ENCODE results near the gene CYP2C19.

CYP2C19 gene

GRCh38 chr10:94762393-94762792 is at the start of gene CYP2C19:
CYP2C19 (plus strand) TSS chr10:94762681; CDS start chr10:94762706, 25 bp downstream.
- DNase-seq (ENCODE audit: low read depth): no peak
- TF ChIP-seq POLR2A (IDR thresholded peaks at IDR 0.05; ENCODE audit: extremely low read depth, insufficient read length) (no peak), MYC (IDR thresholded peaks at IDR 0.05; ENCODE audit: low read depth, low read length) (no peak), MAX (IDR thresholded peaks at IDR 0.05; ENCODE audit: low read depth, low read length) (no peak), CTCF (IDR thresholded peaks at IDR 0.05; ENCODE audit: low read depth, low read length) (no peak)
- H3K4me3 ChIP-seq (ENCODE audit: low read depth, low read length): no peak within 1 kb of the TSS

- H3K4me3 ChIP-seq (ENCODE audit: low read depth, low read length): no peak overlapping the region
- DNase-seq (ENCODE audit: low read depth): no peak
- TF ChIP-seq MYC (IDR thresholded peaks at IDR 0.05; ENCODE audit: low read depth, low read length) (no peak), POLR2A (IDR thresholded peaks at IDR 0.05; ENCODE audit: extremely low read depth, insufficient read length) (no peak), CTCF (IDR thresholded peaks at IDR 0.05; ENCODE audit: low read depth, low read length) (no peak), MAX (IDR thresholded peaks at IDR 0.05; ENCODE audit: low read depth, low read length) (no peak)
Measured at GRCh38 chr10:94725871-94726270, 36.6 kb upstream of the CYP2C19 start.

- no peak for DNase-seq (ENCODE audit: low read depth)
- TF ChIP-seq MYC (IDR thresholded peaks at IDR 0.05; ENCODE audit: low read depth, low read length): no peak
- no peak for TF ChIP-seq CTCF (IDR thresholded peaks at IDR 0.05; ENCODE audit: low read depth, low read length)
- TF ChIP-seq POLR2A (IDR thresholded peaks at IDR 0.05; ENCODE audit: extremely low read depth, insufficient read length): no peak
- TF ChIP-seq MAX (IDR thresholded peaks at IDR 0.05; ENCODE audit: low read depth, low read length): no peak
- H3K4me3 ChIP-seq (ENCODE audit: low read depth, low read length): no peak overlapping the region
Measured at GRCh38 chr10:94735197-94735596, 27.3 kb upstream of the CYP2C19 start.

- TF ChIP-seq MAX (IDR thresholded peaks at IDR 0.05; ENCODE audit: low read depth, low read length) (no peak), MYC (IDR thresholded peaks at IDR 0.05; ENCODE audit: low read depth, low read length) (no peak), CTCF (IDR thresholded peaks at IDR 0.05; ENCODE audit: low read depth, low read length) (no peak), POLR2A (IDR thresholded peaks at IDR 0.05; ENCODE audit: extremely low read depth, insufficient read length) (no peak)
- H3K4me3 ChIP-seq (ENCODE audit: low read depth, low read length): no peak overlapping the region
- no peak for DNase-seq (ENCODE audit: low read depth)
Measured at GRCh38 chr10:94738588-94738987, 23.9 kb upstream of the CYP2C19 start.

DNA sequence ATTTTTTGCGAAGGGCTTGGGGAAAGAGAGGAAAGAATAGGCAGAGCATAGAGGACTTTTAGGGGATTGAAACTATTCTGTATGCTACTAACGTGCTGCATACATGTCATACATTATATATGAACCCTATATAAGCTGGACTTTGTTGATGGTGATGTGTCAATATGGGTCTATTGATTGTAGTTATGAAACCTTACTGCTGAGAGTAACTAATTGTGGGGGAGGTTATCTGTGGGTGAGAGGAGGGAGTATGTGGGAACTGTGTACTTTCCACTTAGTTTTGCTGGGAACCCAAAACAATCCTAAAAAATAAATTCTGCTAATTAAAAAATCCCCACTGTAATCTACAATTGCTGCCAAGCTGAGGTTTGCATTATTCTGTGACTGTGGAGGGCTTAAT is 15.3 kb upstream of the CYP2C19 start:
- DNase-seq (ENCODE audit: low read depth): no peak
- H3K4me3 ChIP-seq (ENCODE audit: low read depth, low read length): no peak overlapping the region
- TF ChIP-seq MAX (IDR thresholded peaks at IDR 0.05; ENCODE audit: low read depth, low read length) (no peak), MYC (IDR thresholded peaks at IDR 0.05; ENCODE audit: low read depth, low read length) (no peak), POLR2A (IDR thresholded peaks at IDR 0.05; ENCODE audit: extremely low read depth, insufficient read length) (no peak), CTCF (IDR thresholded peaks at IDR 0.05; ENCODE audit: low read depth, low read length) (no peak)

GRCh38 chr10:94747838-94748237 is 14.6 kb upstream of the CYP2C19 start:
- TF ChIP-seq MAX (IDR thresholded peaks at IDR 0.05; ENCODE audit: low read depth, low read length) (no peak), MYC (IDR thresholded peaks at IDR 0.05; ENCODE audit: low read depth, low read length) (no peak), POLR2A (IDR thresholded peaks at IDR 0.05; ENCODE audit: extremely low read depth, insufficient read length) (no peak), CTCF (IDR thresholded peaks at IDR 0.05; ENCODE audit: low read depth, low read length) (no peak)
- DNase-seq (ENCODE audit: low read depth): no peak
- H3K4me3 ChIP-seq (ENCODE audit: low read depth, low read length): no peak overlapping the region

Data from NB4 (cell line).